HG03196 (cell line): ENCODE measurements around the gene OTP.

Experiments
- ATAC-seq: cut with Tn5 transposase; IDR thresholded peaks from one replicate; pipeline ENCODE4 v1.9.1; 2021; ENCODE audit not compliant: unreplicated experiment

OTP gene

GRCh38 chr5:77637998-77638762 is at the start of gene OTP:
TSS of gene OTP (minus strand) at chr5:77638713. CDS start at chr5:77638549, 164 bp downstream.
- ATAC-seq = no peak

GRCh38 chr5:77683171-77683732 is 44.7 kb upstream of the OTP start:
- ATAC-seq = no peak

- no peak for ATAC-seq
Observed at GRCh38 chr5:77670526-77670925, 32.0 kb upstream of the OTP start.

- no peak for ATAC-seq
Observed at GRCh38 chr5:77669677-77670076, 31.2 kb upstream of the OTP start.

- ATAC-seq = no peak
Observed at GRCh38 chr5:77663090-77663863, 24.8 kb upstream of the OTP start.

GRCh38 chr5:77662635-77663034 is 24.1 kb upstream of the OTP start:
- ATAC-seq = no peak

GRCh38 chr5:77658662-77659061 is 20.1 kb upstream of the OTP start:
- ATAC-seq = no peak

- ATAC-seq = no peak
Observed at GRCh38 chr5:77651343-77651742, 12.8 kb upstream of the OTP start.

- no peak for ATAC-seq
Observed at GRCh38 chr5:77650686-77651085, 12.2 kb upstream of the OTP start.

GRCh38 chr5:77649776-77650175 is 11.3 kb upstream of the OTP start:
- ATAC-seq = no peak

GRCh38 chr5:77645995-77646639 is 7.6 kb upstream of the OTP start:
- ATAC-seq = no peak

GRCh38 chr5:77645158-77645994 is 6.9 kb upstream of the OTP start:
- ATAC-seq = no peak

- ATAC-seq = no peak
Observed at GRCh38 chr5:77644371-77645157, 6.1 kb upstream of the OTP start.

GRCh38 chr5:77643654-77644370 is 5.3 kb upstream of the OTP start:
- no peak for ATAC-seq

- ATAC-seq = no peak
Observed at GRCh38 chr5:77642738-77643653, 4.5 kb upstream of the OTP start.

- no peak for ATAC-seq
Observed at GRCh38 chr5:77641963-77642737, 3.6 kb upstream of the OTP start.

GRCh38 chr5:77641397-77641943 is 3.0 kb upstream of the OTP start:
- no peak for ATAC-seq
